DND-41 (cell line): ENCODE results near the gene DNAAF5.

Experiments used
- EZH2 ChIP-seq: IDR thresholded peaks from 3 replicates; pipeline ENCODE4 v1.6.1; 2012; ENCODE audit warnings: borderline replicate concordance, low read depth, mild to moderate bottlenecking, moderate library complexity, low read length, inconsistent platforms; ENCODE audit not compliant: severe bottlenecking
- TF ChIP-seq, protein P1 (sequence below): IDR thresholded peaks from 2 replicates; pipeline ENCODE4 v1.5.1; 2012; ENCODE audit warnings: borderline replicate concordance, low read length, moderate library complexity, mild to moderate bottlenecking; ENCODE audit not compliant: poor library complexity, severe bottlenecking; ENCODE audit errors: extremely low read depth

- TF ChIP-seq, protein P1, sequence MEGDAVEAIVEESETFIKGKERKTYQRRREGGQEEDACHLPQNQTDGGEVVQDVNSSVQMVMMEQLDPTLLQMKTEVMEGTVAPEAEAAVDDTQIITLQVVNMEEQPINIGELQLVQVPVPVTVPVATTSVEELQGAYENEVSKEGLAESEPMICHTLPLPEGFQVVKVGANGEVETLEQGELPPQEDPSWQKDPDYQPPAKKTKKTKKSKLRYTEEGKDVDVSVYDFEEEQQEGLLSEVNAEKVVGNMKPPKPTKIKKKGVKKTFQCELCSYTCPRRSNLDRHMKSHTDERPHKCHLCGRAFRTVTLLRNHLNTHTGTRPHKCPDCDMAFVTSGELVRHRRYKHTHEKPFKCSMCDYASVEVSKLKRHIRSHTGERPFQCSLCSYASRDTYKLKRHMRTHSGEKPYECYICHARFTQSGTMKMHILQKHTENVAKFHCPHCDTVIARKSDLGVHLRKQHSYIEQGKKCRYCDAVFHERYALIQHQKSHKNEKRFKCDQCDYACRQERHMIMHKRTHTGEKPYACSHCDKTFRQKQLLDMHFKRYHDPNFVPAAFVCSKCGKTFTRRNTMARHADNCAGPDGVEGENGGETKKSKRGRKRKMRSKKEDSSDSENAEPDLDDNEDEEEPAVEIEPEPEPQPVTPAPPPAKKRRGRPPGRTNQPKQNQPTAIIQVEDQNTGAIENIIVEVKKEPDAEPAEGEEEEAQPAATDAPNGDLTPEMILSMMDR: no peak
- TF ChIP-seq EZH2: no peak
These were observed 19.1 kb upstream of the DNAAF5 start for GRCh38 chr7:707296-708000.
